ENCODE data around the gene DMBX1. TPM values are rescaled to one million over a fixed set of nuclear protein-coding genes. Genes with fewer than 3 reads are reported as not detected.
A peak's percentile ranks its signal among the peaks of the same experiment; 100 is the strongest.

The DMBX1 gene
- under 1 TPM in 3 of 4 donors, not detected in 1; 0.12 to 0.51 (median 0.42) TPM for total RNA-seq

DNA sequence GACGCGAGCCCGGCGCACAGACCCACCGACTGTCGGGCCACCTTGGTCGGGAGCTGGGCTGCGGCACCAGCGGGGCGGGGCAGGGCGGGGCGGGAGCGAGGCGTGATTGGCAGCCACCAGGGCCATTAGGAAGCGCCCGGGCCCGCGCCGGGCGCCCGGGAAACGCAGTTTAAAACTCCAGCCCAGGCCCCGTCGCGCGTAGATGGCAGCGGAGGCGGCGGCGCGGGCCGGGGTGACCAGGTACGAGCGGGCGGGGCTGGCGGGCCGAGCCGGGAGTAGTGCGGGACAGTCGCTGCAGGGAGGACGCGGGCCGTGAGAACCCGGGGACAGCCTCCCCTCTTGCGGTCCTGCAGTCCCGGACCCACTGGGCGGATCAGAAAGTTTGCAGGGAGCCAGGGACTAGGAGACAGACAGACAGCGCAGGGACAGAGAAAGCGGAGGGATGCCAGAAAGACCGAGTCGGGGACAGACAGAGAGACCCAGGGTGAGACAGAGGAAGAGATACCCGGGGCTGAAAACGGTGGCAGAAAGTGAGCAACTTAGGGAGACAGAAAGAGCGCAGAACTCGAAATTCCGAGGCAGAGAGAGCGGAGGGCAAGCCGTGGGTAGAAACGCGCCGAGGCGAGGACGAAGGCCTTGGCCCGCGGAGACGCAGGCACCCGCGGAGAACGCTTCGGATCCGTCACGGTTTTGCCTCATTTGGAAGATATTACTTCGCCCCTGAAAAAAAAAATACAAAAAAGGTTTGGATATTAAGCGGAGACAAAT is at the start of gene DMBX1:
DMBX1 (plus strand) TSS at position 199 of the 768 bp plus-strand sequence. CDS start 17,175 bp downstream, outside the sequence.
- no peak for DNase-seq (ENCODE audit: low spot score in 2 of 2)
- TF ChIP-seq, protein P1, sequence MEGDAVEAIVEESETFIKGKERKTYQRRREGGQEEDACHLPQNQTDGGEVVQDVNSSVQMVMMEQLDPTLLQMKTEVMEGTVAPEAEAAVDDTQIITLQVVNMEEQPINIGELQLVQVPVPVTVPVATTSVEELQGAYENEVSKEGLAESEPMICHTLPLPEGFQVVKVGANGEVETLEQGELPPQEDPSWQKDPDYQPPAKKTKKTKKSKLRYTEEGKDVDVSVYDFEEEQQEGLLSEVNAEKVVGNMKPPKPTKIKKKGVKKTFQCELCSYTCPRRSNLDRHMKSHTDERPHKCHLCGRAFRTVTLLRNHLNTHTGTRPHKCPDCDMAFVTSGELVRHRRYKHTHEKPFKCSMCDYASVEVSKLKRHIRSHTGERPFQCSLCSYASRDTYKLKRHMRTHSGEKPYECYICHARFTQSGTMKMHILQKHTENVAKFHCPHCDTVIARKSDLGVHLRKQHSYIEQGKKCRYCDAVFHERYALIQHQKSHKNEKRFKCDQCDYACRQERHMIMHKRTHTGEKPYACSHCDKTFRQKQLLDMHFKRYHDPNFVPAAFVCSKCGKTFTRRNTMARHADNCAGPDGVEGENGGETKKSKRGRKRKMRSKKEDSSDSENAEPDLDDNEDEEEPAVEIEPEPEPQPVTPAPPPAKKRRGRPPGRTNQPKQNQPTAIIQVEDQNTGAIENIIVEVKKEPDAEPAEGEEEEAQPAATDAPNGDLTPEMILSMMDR (IDR thresholded peaks at IDR 0.05): no peak
- no peak for TF ChIP-seq POLR2A (IDR thresholded peaks at IDR 0.05)
- WGBS, 2 donors: 2 to 3% methylated on average over 49 to 57 of the region's 74 CpGs
- intact Hi-C loops (cut with DNase I; ENCODE audit: low total_unique reads): no loop called here
- peak within 1 kb of the TSS; percentile 4 for H3K4me3 ChIP-seq (ENCODE audit: low read depth, poor library complexity, severe bottlenecking)

DNA sequence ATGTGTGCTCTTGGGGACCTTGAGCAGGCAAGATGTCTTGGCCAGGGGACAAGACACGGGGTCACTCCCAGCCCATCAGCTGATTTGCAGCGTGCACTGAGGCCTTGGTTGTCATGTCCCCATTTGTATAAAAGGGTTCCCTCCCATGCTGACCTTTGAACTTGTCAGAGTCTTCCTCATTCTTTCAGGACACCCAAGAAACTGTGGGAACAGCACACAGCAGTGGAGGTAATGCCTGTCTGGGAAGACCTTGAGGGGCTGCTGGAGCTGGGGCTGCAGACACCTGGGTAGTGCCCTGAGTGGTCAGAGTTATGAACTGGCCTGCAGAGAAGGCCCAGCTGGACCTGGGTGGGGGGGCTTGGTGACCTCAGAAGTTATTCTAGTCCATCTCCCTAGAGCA is 49.2 kb upstream of the DMBX1 start:
- 89 to 93% methylated on average over 2 of the region's 2 CpGs for WGBS, 2 donors
- intact Hi-C loops (cut with DNase I; ENCODE audit: low total_unique reads): no loop called here
- TF ChIP-seq POLR2A (IDR thresholded peaks at IDR 0.05): no peak
- TF ChIP-seq, protein P1 (IDR thresholded peaks at IDR 0.05): no peak
- DNase-seq (ENCODE audit: low spot score in 2 of 2): no peak
- no peak overlapping the region for H3K4me3 ChIP-seq (ENCODE audit: low read depth, poor library complexity, severe bottlenecking)

DNA sequence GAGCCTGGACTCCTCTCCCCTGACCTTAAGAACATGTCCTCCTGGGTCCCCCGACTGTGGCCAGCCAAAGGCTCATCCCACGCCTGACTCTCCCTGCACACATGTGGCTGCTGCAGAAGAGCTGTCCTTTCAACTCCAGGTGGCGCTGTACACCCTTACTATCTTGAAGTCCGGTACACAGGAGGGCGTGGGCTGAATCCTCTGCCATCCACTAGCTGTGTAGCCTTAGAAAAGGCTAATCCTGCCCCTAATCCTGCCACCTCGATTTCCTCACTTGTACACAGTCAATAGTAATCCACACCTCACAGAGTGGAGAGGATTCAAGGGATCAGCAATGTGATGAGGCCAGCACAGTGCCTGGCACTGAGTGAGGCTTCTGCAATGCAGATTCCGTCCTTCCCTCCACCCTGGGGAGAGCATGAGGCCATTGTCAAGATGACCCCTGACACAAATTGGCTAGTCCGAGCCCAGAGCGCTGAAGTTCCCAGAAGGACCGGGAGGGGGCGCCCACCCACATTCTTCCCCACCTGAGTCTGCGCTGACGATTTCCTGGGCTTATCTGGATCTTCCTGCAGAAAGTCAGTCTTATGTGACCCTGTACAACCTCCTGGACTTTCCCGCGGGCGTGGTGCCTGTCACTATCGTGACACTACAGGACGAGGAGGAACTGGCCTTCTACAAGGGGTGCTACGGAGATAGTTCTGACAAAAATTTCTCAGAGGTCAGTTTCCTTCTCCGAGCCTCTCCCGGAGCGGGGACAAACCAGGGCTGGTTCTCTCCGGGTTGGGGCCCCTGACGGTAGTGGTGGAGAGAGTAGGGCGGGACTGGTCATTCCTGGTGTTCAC is 47.1 kb upstream of the DMBX1 start:
- peak; percentile 42 to 94 for DNase-seq (ENCODE audit: low spot score in 2 of 2)
- H3K4me3 ChIP-seq (ENCODE audit: low read depth, poor library complexity, severe bottlenecking): no peak overlapping the region
- TF ChIP-seq, protein P1 (IDR thresholded peaks at IDR 0.05): peak in 1 of 3 donors; percentile 79
- no peak for TF ChIP-seq POLR2A (IDR thresholded peaks at IDR 0.05)
- intact Hi-C loops (cut with DNase I; ENCODE audit: low total_unique reads): no loop called here
- 13 to 16% methylated on average over 19 to 25 of the region's 25 CpGs for WGBS, 2 donors

DNA sequence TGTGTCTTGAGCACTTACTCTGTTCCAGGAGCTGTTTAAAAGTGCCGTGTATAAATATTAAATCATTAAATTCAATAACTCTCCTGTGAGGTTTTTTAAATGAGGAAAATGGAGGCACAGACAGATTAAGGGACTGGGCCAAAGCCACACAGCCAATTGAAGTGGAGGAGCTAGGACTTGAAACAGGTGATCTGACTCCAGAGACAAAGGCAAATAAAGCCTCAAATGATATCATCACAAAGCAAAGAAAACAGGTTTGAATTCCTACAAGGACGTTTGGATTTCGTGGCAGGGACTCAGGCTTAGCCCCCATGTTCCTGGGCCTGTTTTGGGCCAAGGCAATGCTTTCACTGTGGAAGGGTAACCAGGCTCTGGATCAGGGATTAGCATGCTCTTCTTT is 45.2 kb upstream of the DMBX1 start:
- WGBS, 2 donors: 85 to 88% methylated on average over 3 of the region's 3 CpGs
- intact Hi-C loops (cut with DNase I; ENCODE audit: low total_unique reads): no loop called here
- DNase-seq (ENCODE audit: low spot score in 2 of 2): no peak
- H3K4me3 ChIP-seq (ENCODE audit: low read depth, poor library complexity, severe bottlenecking): no peak overlapping the region
- TF ChIP-seq, protein P1 (IDR thresholded peaks at IDR 0.05): no peak
- TF ChIP-seq POLR2A (IDR thresholded peaks at IDR 0.05): no peak

DNA sequence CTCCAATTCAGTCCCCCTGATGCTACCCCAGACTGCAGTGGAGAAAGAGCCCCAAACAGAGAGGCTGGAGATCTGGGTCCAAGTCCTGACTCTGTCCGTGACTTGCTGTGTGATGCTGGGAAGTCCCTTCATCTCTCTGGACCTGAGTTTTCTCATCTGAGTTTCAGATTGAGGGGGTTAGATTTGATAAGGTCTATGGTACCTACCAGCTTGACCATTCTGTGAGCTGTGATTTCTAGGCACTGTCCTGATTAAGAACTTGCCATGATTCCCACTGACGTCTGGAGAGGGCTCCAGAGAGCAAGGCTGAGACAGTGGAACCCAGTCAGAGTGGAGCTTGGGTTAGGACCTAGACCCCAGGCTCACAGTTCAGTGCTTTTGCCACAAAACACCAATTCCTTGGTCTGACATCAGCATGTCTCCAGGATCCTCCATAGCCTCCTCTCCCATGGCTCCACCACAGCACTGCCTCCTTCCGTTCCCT is 43.8 kb upstream of the DMBX1 start:
- intact Hi-C loops (cut with DNase I; ENCODE audit: low total_unique reads): loop anchor here (2.0 kb wide), 1 partner anchor 81 kb away; no protein-coding TSS in a partner anchor
- no peak for DNase-seq (ENCODE audit: low spot score in 2 of 2)
- 71 to 83% methylated on average over 3 of the region's 3 CpGs for WGBS, 2 donors
- no peak overlapping the region for H3K4me3 ChIP-seq (ENCODE audit: low read depth, poor library complexity, severe bottlenecking)
- TF ChIP-seq, protein P1 (IDR thresholded peaks at IDR 0.05): no peak
- TF ChIP-seq POLR2A (IDR thresholded peaks at IDR 0.05): no peak

All from lower leg skin (tissue), 4 donors.